Neuronal stem cell (in vitro differentiated cells): Measurements from ENCODE around the gene PCNX3.

Source experiments
- DNase-seq: peaks from one replicate; pipeline ENCODE4 v3.0.0-alpha.2; 2013; ENCODE audit warnings: low spot score
- H2AFZ ChIP-seq: one replicate; pipeline ENCODE4 v1.6.1; 2013; ENCODE audit warnings: mild to moderate bottlenecking, low read length, inconsistent platforms
- H2AK5ac ChIP-seq: 2 replicates; pipeline ENCODE4 v1.6.1; 2013; ENCODE audit warnings: low read depth, mild to moderate bottlenecking, inconsistent platforms, low read length, moderate library complexity, mixed read lengths
- H2BK120ac ChIP-seq: 2 replicates; pipeline ENCODE4 v1.6.1; 2013; ENCODE audit warnings: low read depth, mild to moderate bottlenecking, inconsistent platforms, low read length, moderate library complexity, mixed read lengths
- H2BK12ac ChIP-seq: one replicate; pipeline ENCODE4 v1.6.1; 2013; ENCODE audit warnings: low read length, inconsistent platforms
- H2BK15ac ChIP-seq: 2 replicates; pipeline ENCODE4 v1.6.1; 2013; ENCODE audit warnings: mild to moderate bottlenecking, low read length, inconsistent platforms, mixed read lengths
- H2BK5ac ChIP-seq: one replicate; pipeline ENCODE4 v1.6.1; 2013; ENCODE audit warnings: inconsistent platforms, mild to moderate bottlenecking, low read length, moderate library complexity
- H3K14ac ChIP-seq: one replicate; pipeline ENCODE4 v1.6.1; 2013; ENCODE audit warnings: low read length, inconsistent platforms
- H3K18ac ChIP-seq: 2 replicates; pipeline ENCODE4 v1.6.1; 2013; ENCODE audit warnings: low read length, inconsistent platforms
- H3K23ac ChIP-seq: 2 replicates; pipeline ENCODE4 v1.6.1; 2013; ENCODE audit warnings: low read depth, mild to moderate bottlenecking, mixed read lengths, low read length, inconsistent platforms; ENCODE audit not compliant: poor library complexity
- H3K27ac ChIP-seq: replicated peaks from 3 replicates; pipeline ENCODE4 v1.5.1; 2013; ENCODE audit warnings: low read length, inconsistent platforms
- H3K27me3 ChIP-seq, 3 experiments: 2 replicates each; pipeline ENCODE4 v1.6.1; 2013; ENCODE audit warnings: low read length in 3 of 3, mild to moderate bottlenecking in 2 of 3, inconsistent platforms in 1 of 3, low read depth in 1 of 3, mixed read lengths in 1 of 3, moderate library complexity in 1 of 3; ENCODE audit not compliant: control insufficient read depth in 3 of 3, insufficient read depth in 3 of 3
- H3K36me3 ChIP-seq, 2 donors: replicated peaks in 1 of 2; 2 replicates each; pipeline ENCODE4 v1.6.1; 2013; ENCODE audit warnings: low read length in 2 of 2; ENCODE audit not compliant: control insufficient read depth in 2 of 2, insufficient read depth in 2 of 2
- H3K4ac ChIP-seq: 2 replicates; pipeline ENCODE4 v1.6.1; 2013; ENCODE audit warnings: inconsistent platforms, mild to moderate bottlenecking, low read length, moderate library complexity
- H3K4me1 ChIP-seq, 2 donors: 1 replicate in 1 of 2; 2 replicates in 1 of 2; pipeline ENCODE4 v1.6.1; 2013; ENCODE audit warnings: low read length in 2 of 2, low read depth in 1 of 2; ENCODE audit not compliant: control insufficient read depth in 2 of 2, insufficient read depth in 1 of 2
- H3K4me2 ChIP-seq: one replicate; pipeline ENCODE4 v1.6.1; 2013; ENCODE audit warnings: mild to moderate bottlenecking, low read length, inconsistent platforms; ENCODE audit not compliant: insufficient read depth, poor library complexity, severe bottlenecking
- H3K4me3 ChIP-seq, 2 donors: 2 replicates each; pipeline ENCODE4 v1.5.1; 2013; ENCODE audit warnings: low read length in 2 of 2, mild to moderate bottlenecking in 2 of 2, inconsistent platforms in 1 of 2, moderate library complexity in 1 of 2
- H3K79me1 ChIP-seq: one replicate; pipeline ENCODE4 v1.6.1; 2013; ENCODE audit warnings: low read depth, mild to moderate bottlenecking, inconsistent platforms, low read length, moderate library complexity
- H3K9ac ChIP-seq: one replicate; pipeline ENCODE4 v1.6.1; 2013; ENCODE audit warnings: mild to moderate bottlenecking, low read depth, low read length, inconsistent platforms; ENCODE audit not compliant: poor library complexity
- H3K9me3 ChIP-seq, 2 donors: replicated peaks in 1 of 2; 2 replicates each; pipeline versions ENCODE3 to v1.6.1; 2013; ENCODE audit warnings: low read length in 2 of 2, mild to moderate bottlenecking in 2 of 2, inconsistent platforms in 1 of 2, low read depth in 1 of 2, mixed read lengths in 1 of 2, moderate library complexity in 1 of 2; ENCODE audit not compliant: control insufficient read depth in 2 of 2, insufficient read depth in 1 of 2
- H4K8ac ChIP-seq: one replicate; pipeline ENCODE4 v1.6.1; 2013; ENCODE audit warnings: low read depth, mild to moderate bottlenecking, inconsistent platforms, low read length, moderate library complexity
- H4K91ac ChIP-seq: one replicate; pipeline ENCODE4 v1.6.1; 2013; ENCODE audit warnings: low read length, low read depth, mild to moderate bottlenecking, inconsistent platforms; ENCODE audit not compliant: poor library complexity
- WGBS, 2 donors: extraction: QIAGEN DNeasy Blood & Tissue Kit; methylation state at CpG; one replicate each; pipeline ENCODE4 v1.1.7; 2013; ENCODE audit warnings: missing lambda C conversion rate in 2 of 2, mixed read lengths in 1 of 2; ENCODE audit not compliant: insufficient read length in 2 of 2, insufficient replicate concordance in 1 of 2; ENCODE audit errors: extremely low coverage in 2 of 2; 5-methylcytosine and 5-hydroxymethylcytosine counted together

PCNX3 gene

GRCh38 chr11:65581928-65582327 lies 33.6 kb upstream of the PCNX3 start:
- Histone ChIP-seq H3K14ac (no peak overlapping the region), H3K36me3 (no peaks in the 10 kb centered on the region), H3K27ac (no peak overlapping the region), H3K18ac (no peak overlapping the region), H2BK12ac (no peak overlapping the region), H3K4me1 (peaks cover 12 to 36% of the 10 kb centered on the region in 2 donors), H3K9me3 (no peaks in the 10 kb centered on the region), H4K91ac (no peak overlapping the region), H3K4me2 (no peak overlapping the region), H3K79me1 (no peaks in the 10 kb centered on the region), H3K23ac (no peak overlapping the region), H2BK5ac (no peak overlapping the region), H2AK5ac (no peak overlapping the region), H2BK120ac (no peak overlapping the region), H3K9ac (no peak overlapping the region), H4K8ac (no peak overlapping the region), H2BK15ac (peak overlapping the region; percentile 54), H2AFZ (no peak overlapping the region), H3K27me3 (peaks cover 0 to 28% (median 0%) of the 10 kb centered on the region in 3 experiments), H3K4ac (peak overlapping the region; percentile 39), H3K4me3 (no peak overlapping the region)
- DNase-seq: no peak
- WGBS, 2 donors: no CpG with 5 or more reads among the region's 3 CpGs

DNA sequence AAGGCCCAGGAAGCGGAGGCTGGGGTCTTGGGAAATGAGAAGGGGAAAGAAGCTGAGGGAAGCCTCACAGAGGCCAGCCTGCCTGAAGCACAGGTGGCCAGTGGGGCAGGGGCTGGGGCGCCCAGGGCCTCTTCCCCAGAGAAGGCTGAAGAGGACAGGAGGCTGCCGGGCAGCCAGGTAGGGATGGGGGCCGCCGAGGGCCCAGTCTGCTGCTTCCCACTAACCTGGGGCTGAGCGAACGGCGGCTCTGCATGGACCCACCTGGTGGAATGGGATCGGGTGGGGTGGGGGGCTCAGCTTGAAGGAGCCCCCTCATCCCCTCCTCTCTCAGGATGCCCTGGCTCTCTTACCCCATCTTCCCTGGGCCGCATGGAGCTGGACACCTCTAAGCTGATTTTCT lies 32.0 kb upstream of the PCNX3 start:
- H3K4ac ChIP-seq: no peak overlapping the region
- no peaks in the 10 kb centered on the region for H3K9me3 ChIP-seq
- H3K9ac ChIP-seq: no peak overlapping the region
- no peak overlapping the region for H2AFZ ChIP-seq
- H3K4me2 ChIP-seq: no peak overlapping the region
- H2BK12ac ChIP-seq: no peak overlapping the region
- peaks cover 0 to 27% (median 0%) of the 10 kb centered on the region in 3 experiments for H3K27me3 ChIP-seq
- no peak overlapping the region for H4K91ac ChIP-seq
- WGBS, 2 donors: no CpG with 5 or more reads among the region's 10 CpGs
- peak overlapping the region; percentile 2 for H2BK5ac ChIP-seq
- no peak overlapping the region for H3K18ac ChIP-seq
- no peak overlapping the region for H2BK120ac ChIP-seq
- H3K4me3 ChIP-seq: no peak overlapping the region
- no peaks in the 10 kb centered on the region for H3K79me1 ChIP-seq
- H3K4me1 ChIP-seq: peaks cover 21 to 38% of the 10 kb centered on the region in 2 donors
- no peak for DNase-seq
- H3K36me3 ChIP-seq: no peaks in the 10 kb centered on the region
- H3K27ac ChIP-seq: no peak overlapping the region
- H2AK5ac ChIP-seq: peak overlapping the region; percentile 16
- peak overlapping the region; percentile 64 for H2BK15ac ChIP-seq
- no peak overlapping the region for H3K14ac ChIP-seq
- H3K23ac ChIP-seq: no peak overlapping the region
- no peak overlapping the region for H4K8ac ChIP-seq

- Histone ChIP-seq H3K27ac (no peak overlapping the region), H4K91ac (no peak overlapping the region), H3K9me3 (no peaks in the 10 kb centered on the region), H3K4ac (no peak overlapping the region), H4K8ac (no peak overlapping the region), H3K79me1 (no peaks in the 10 kb centered on the region), H3K4me1 (peaks cover 21 to 41% of the 10 kb centered on the region in 2 donors), H3K23ac (peak overlapping the region; percentile 12), H3K4me3 (peak overlapping the region in 1 of 2 donors; percentile 31), H2BK15ac (peak overlapping the region; percentile 65), H3K14ac (no peak overlapping the region), H2AFZ (no peak overlapping the region), H2AK5ac (peak overlapping the region; percentile 16), H3K9ac (peak overlapping the region; percentile 89), H2BK12ac (peak overlapping the region; percentile 60), H2BK5ac (peak overlapping the region; percentile 2), H3K36me3 (no peaks in the 10 kb centered on the region), H3K4me2 (no peak overlapping the region), H3K18ac (peak overlapping the region; percentile 81), H3K27me3 (peaks cover 0 to 27% (median 0%) of the 10 kb centered on the region in 3 experiments), H2BK120ac (no peak overlapping the region)
- DNase-seq: no peak
- no CpG with 5 or more reads among the region's 8 CpGs for WGBS, 2 donors
Measured at GRCh38 chr11:65584106-65584505, 31.5 kb upstream of the PCNX3 start.

- Histone ChIP-seq H3K4me3 (peak overlapping the region in 1 of 2 donors; percentile 60), H2BK12ac (no peak overlapping the region), H3K79me1 (no peaks in the 10 kb centered on the region), H2BK5ac (peak overlapping the region; percentile 2), H2BK120ac (no peak overlapping the region), H3K9me3 (no peaks in the 10 kb centered on the region), H3K9ac (peak overlapping the region; percentile 79), H3K18ac (peak overlapping the region; percentile 91), H3K4ac (no peak overlapping the region), H2BK15ac (peak overlapping the region; percentile 50), H3K14ac (peak overlapping the region; percentile 58), H4K91ac (no peak overlapping the region), H3K4me2 (peak overlapping the region; percentile 38), H2AFZ (no peak overlapping the region), H3K23ac (peak overlapping the region; percentile 28), H3K36me3 (no peaks in the 10 kb centered on the region), H3K27me3 (peaks cover 0 to 27% (median 0%) of the 10 kb centered on the region in 3 experiments), H3K27ac (no peak overlapping the region), H4K8ac (no peak overlapping the region), H3K4me1 (peaks cover 24 to 48% of the 10 kb centered on the region in 2 donors), H2AK5ac (peak overlapping the region; percentile 78)
- no peak for DNase-seq
- no CpG with 5 or more reads among the region's 46 CpGs for WGBS, 2 donors
Measured at GRCh38 chr11:65584723-65585171, 30.8 kb upstream of the PCNX3 start.
